ENCODE results near the gene CDK2AP2. TPM values are rescaled to one million over a fixed set of nuclear protein-coding genes. Genes with fewer than 3 reads are reported as not detected.

The CDK2AP2 gene
- total and polyA plus RNA-seq, 2 of the 8 experiments (the other 6 are each of a cell fraction or from before 2014, with no cell fraction given): 49.6 to 65.1 TPM

DNA sequence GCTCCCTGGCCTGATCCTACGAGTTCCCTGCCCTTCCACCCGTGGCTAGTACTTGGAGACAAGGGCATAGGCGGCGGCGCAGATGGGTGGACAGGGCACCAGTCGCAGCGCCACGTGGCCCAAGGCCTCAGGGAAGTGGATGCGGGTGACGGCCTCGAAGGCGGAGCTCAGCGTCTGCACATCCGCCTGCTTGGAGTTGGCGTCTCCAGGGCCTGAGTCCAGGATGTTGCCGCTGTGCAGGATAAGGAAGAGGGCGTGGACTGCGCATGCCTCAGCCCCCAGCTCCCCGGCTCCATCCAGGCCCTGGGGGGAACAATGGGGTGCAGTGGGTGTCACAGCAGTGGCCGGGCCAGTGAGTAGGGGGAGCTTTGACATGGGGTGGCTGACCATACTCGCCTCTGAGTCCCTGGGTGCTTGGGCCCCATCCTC is 9.4 kb downstream of the CDK2AP2 start:
- Histone ChIP-seq H2BK12ac (ENCODE audit: low read depth, low read length) (no peak overlapping the region), H3K23me2 (ENCODE audit: low read depth, low read length) (peaks cover 3% of the 10 kb centered on the region; the same call in 1 of the 2 replicates), H4K91ac (replicated peaks; ENCODE audit: insufficient read length, low read length) (no peak overlapping the region), H3K9ac (replicated peaks in 1 of 4; ENCODE audit: extremely low read depth in 1 of 4, low read depth in 3 of 4, low read length in 3 of 4) (no peak overlapping the region), H3K4me1 (replicated peaks in 1 of 4; ENCODE audit: control insufficient read depth in 3 of 4, insufficient read depth in 4 of 4, low read length in 3 of 4) (peaks cover 0 to 6% (median 2%) of the 10 kb centered on the region in 4 experiments; a peak in 3 of 7 replicates), H3K4ac (replicated peaks; ENCODE audit: insufficient read length, low read depth, low read length) (no peak overlapping the region), H4K20me1 (replicated peaks in 1 of 2; ENCODE audit: control insufficient read depth in 1 of 2, insufficient read depth in 2 of 2, low read length in 2 of 2) (peaks cover 3 to 13% of the 10 kb centered on the region in 2 experiments), H3K56ac (replicated peaks; ENCODE audit: insufficient read length, low read depth, low read length) (no peak overlapping the region), H3K4me3 (ENCODE audit: extremely low read depth in 1 of 4, insufficient read depth in 2 of 4, low read depth in 3 of 4, low read length in 4 of 4) (no peak overlapping the region), H3K27me3 (replicated peaks in 1 of 4; ENCODE audit: control insufficient read depth in 3 of 4, extremely low read depth in 1 of 4, insufficient read depth in 3 of 4, low read length in 3 of 4) (peaks cover 0 to 4% (median 1%) of the 10 kb centered on the region in 4 experiments; a peak in 3 of 7 replicates), H2BK5ac (ENCODE audit: low read depth, low read length) (no peak overlapping the region), H4K8ac (ENCODE audit: extremely low read depth, insufficient read depth, low read length) (no peak overlapping the region), H3K23ac (ENCODE audit: insufficient read length) (no peak overlapping the region), H3K18ac (ENCODE audit: extremely low read depth, low read length) (no peak overlapping the region), H3K79me2 (ENCODE audit: control insufficient read depth in 1 of 2, insufficient read depth in 2 of 2, low read length in 2 of 2) (no peaks in the 10 kb centered on the region), H3K36me3 (ENCODE audit: control insufficient read depth in 2 of 4, insufficient read depth in 4 of 4, low read length in 3 of 4) (peaks cover 0 to 14% (median 5%) of the 10 kb centered on the region in 4 experiments; a peak in 6 of 8 replicates), H2BK20ac (ENCODE audit: low read length) (no peak overlapping the region), H3K4me2 (ENCODE audit: insufficient read depth in 1 of 2, low read depth in 2 of 2, low read length in 2 of 2) (no peak overlapping the region), H3K9me3 (ENCODE audit: insufficient read depth in 2 of 2, low read depth in 1 of 2, low read length in 1 of 2) (no peaks in the 10 kb centered on the region), H3K27ac (ENCODE audit: low read depth, low read length) (no peak overlapping the region), H3K79me1 (ENCODE audit: low read depth, low read length) (no peaks in the 10 kb centered on the region), H3K14ac (ENCODE audit: insufficient read length) (no peak overlapping the region), H2BK15ac (ENCODE audit: low read length) (no peak overlapping the region), H2AFZ (ENCODE audit: low read length) (no peak overlapping the region), H2AK5ac (ENCODE audit: low read depth, low read length) (no peak overlapping the region), H2BK120ac (replicated peaks; ENCODE audit: low read depth, low read length) (no peak overlapping the region), H4K5ac (ENCODE audit: insufficient read length, low read depth, low read length) (no peak overlapping the region)
- no peak for DNase-seq (ENCODE audit: low read depth in 1 of 2, low spot score in 2 of 2)
- FAIRE-seq: no peak
- ChIA-PET CTCF (ENCODE audit: partially characterized antibody) (interaction anchor here (1.0 to 1.2 kb wide), 2 partner anchors 109 to 115 kb away, joined by 3 read pairs; no protein-coding TSS in a partner anchor), POLR2A (ENCODE audit: partially characterized antibody) (interaction anchor here (0.5 to 1.1 kb wide), 3 partner anchors 9 to 35 kb away, joined by 3 to 4 read pairs (median 3); no protein-coding TSS in a partner anchor)
- 88% methylated on average over 19 of the region's 21 CpGs; no CpG with 5 or more reads in 1 of the 2 experiments for WGBS, 2 experiments (ENCODE audit: extremely low coverage in 1 of 2, insufficient coverage in 1 of 2, insufficient read length in 1 of 2, insufficient replicate concordance in 2 of 2, low coverage in 1 of 2, low lambda C conversion rate in 2 of 2, missing lambda C conversion rate in 1 of 2)
- TF ChIP-seq GABPA (IDR thresholded peaks at IDR 0.05; ENCODE audit: borderline replicate concordance, insufficient read depth, low read length) (no peak), SIRT6 (IDR thresholded peaks at IDR 0.05; ENCODE audit: low read length) (no peak), CHD1 (IDR thresholded peaks at IDR 0.05; ENCODE audit: low read depth, low read length) (no peak), EGR1 (IDR thresholded peaks at IDR 0.05; ENCODE audit: borderline replicate concordance, low read depth, low read length) (no peak), ASH2L (IDR thresholded peaks at IDR 0.05; ENCODE audit: low read length) (no peak)
- TF ChIP-seq, protein P1, sequence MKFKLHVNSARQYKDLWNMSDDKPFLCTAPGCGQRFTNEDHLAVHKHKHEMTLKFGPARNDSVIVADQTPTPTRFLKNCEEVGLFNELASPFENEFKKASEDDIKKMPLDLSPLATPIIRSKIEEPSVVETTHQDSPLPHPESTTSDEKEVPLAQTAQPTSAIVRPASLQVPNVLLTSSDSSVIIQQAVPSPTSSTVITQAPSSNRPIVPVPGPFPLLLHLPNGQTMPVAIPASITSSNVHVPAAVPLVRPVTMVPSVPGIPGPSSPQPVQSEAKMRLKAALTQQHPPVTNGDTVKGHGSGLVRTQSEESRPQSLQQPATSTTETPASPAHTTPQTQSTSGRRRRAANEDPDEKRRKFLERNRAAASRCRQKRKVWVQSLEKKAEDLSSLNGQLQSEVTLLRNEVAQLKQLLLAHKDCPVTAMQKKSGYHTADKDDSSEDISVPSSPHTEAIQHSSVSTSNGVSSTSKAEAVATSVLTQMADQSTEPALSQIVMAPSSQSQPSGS (IDR thresholded peaks at IDR 0.05; ENCODE audit: low read length): no peak
